Upper lobe of left lung (tissue), 6 donors: ENCODE results near the gene CPM. TPM values are rescaled to one million over a fixed set of nuclear protein-coding genes. Genes with fewer than 3 reads are reported as not detected.

Experiments used
- ATAC-seq, 2 donors: fragments of 200-7000 bp; cut with Tn5 transposase; one replicate each; pipeline ENCODE4 v1.9.1; 2022; ENCODE audit warnings: mild to moderate bottlenecking in 2 of 2, moderate library complexity in 2 of 2; ENCODE audit not compliant: low FRiP score in 2 of 2
- DNase-seq, 2 donors: peaks; one replicate each; pipeline ENCODE4 v3.0.0-alpha.2; 2019 to 2020
- H3K27ac ChIP-seq, 4 donors: fragments of 200-600 bp; sonication (generic); one replicate each; pipeline ENCODE4 v1.5.1; 2016 to 2019
- H3K27me3 ChIP-seq, 4 donors: fragments of 200-600 bp; sonication (generic); one replicate each; pipeline ENCODE4 v1.5.1; 2017 to 2019
- H3K36me3 ChIP-seq, 4 donors: fragments of 200-600 bp; sonication (generic); one replicate each; pipeline ENCODE4 v1.5.1; 2016 to 2019
- H3K4me1 ChIP-seq, 4 donors: fragments of 200-600 bp; sonication (generic); one replicate each; pipeline ENCODE4 v1.5.1; 2018 to 2019
- H3K4me3 ChIP-seq, 4 donors: fragments of 200-600 bp; sonication (generic); one replicate each; pipeline ENCODE4 v1.5.1; 2017 to 2019; ENCODE audit warnings: mild to moderate bottlenecking in 2 of 4, moderate library complexity in 1 of 4
- H3K9me3 ChIP-seq, 4 donors: fragments of 200-600 bp; sonication (generic); one replicate each; pipeline ENCODE4 v1.5.1; 2018 to 2019
- CTCF ChIP-seq, 6 experiments: fragments of 450-650 bp in 4 of 6; fragments of 200-600 bp in 2 of 6; sonication (generic) in 2 of 6; IDR thresholded peaks; one replicate each; pipeline ENCODE4 v1.5.1; 2016 to 2019; ENCODE audit warnings: antibody characterized with exemption in 6 of 6
- EP300 ChIP-seq, 4 donors: sonication (generic); formaldehyde crosslinking; IDR thresholded peaks; one replicate each; pipeline ENCODE4 v1.5.1; 2017; ENCODE audit warnings: antibody characterized with exemption in 4 of 4, control low read depth in 2 of 4
- POLR2A ChIP-seq, 4 donors: fragments of 450-650 bp; IDR thresholded peaks; one replicate each; pipeline ENCODE4 v1.5.1; 2016 to 2017; ENCODE audit warnings: antibody characterized with exemption in 4 of 4, mild to moderate bottlenecking in 2 of 4
- POLR2AphosphoS5 ChIP-seq, 2 donors: sonication (generic); formaldehyde crosslinking; IDR thresholded peaks; one replicate each; pipeline ENCODE4 v1.5.1; 2017; ENCODE audit warnings: antibody characterized with exemption in 2 of 2
- WGBS, 2 donors: methylation state at CpG; one replicate each; pipeline ENCODE4 v1.1.5; 2017 to 2018; 5-methylcytosine and 5-hydroxymethylcytosine counted together
- total RNA-seq, 6 donors: library from RNA; depleted of rRNA in 4 of 6; stranded (reverse); fragments of >200 nt in 4 of 6; gene quantifications; one replicate each; pipeline versions ENCODE4 v1.1.0 to v1.2.1, GENCODE V29; 2016 to 2021
- donor health status: DM: no; HTN: no; CAD: no; lungs with moderate emphysema.
- donor health status: DM: no; HTN: yes; CAD: no; lungs with severe emphysema.

The CPM gene
- total RNA-seq, 6 donors from 2014 or later = 143 to 393 (median 303) TPM

- H3K4me3 ChIP-seq = no peak overlapping the region
Observed at GRCh38 chr12:68971404-68971803, 38.4 kb upstream of the CPM start.

GRCh38 chr12:68970951-68971350 lies 38.0 kb upstream of the CPM start:
- H3K27me3 ChIP-seq = no peaks in the 10 kb centered on the region
- WGBS, 2 donors = 87 to 93% methylated on average over 1 of the region's 1 CpG
- H3K4me3 ChIP-seq = no peak overlapping the region
- H3K36me3 ChIP-seq = no peaks in the 10 kb centered on the region
- DNase-seq = peak in 1 of 2 donors; percentile 58
- TF ChIP-seq POLR2A (IDR thresholded peaks at IDR 0.05) = no peak
- peak in 1 of 2 donors; percentile 40 for TF ChIP-seq POLR2AphosphoS5 (IDR thresholded peaks at IDR 0.05)
- peak in 1 of 4 donors; percentile 58 for TF ChIP-seq EP300 (IDR thresholded peaks at IDR 0.05)
- TF ChIP-seq CTCF (IDR thresholded peaks at IDR 0.05) = no peak
- peaks cover 0 to 6% (median 3%) of the 10 kb centered on the region in 4 donors for H3K4me1 ChIP-seq
- no peaks in the 10 kb centered on the region for H3K9me3 ChIP-seq
- peak; percentile 16 to 73 for ATAC-seq
- H3K27ac ChIP-seq = peak overlapping the region; percentile 34 to 78 (median 62)

More at GRCh38 chr12:68971404-68971803, 38.4 kb upstream of the CPM start:
- DNase-seq (peak in 1 of 2 donors; percentile 48), ATAC-seq (peak; percentile 23 to 28)
- peak overlapping the region; percentile 34 to 78 (median 62) for H3K27ac ChIP-seq
- WGBS, 2 donors = 82 to 83% methylated on average over 8 of the region's 8 CpGs
- peaks cover 0 to 9% (median 4%) of the 10 kb centered on the region in 4 donors for H3K4me1 ChIP-seq
- no peaks in the 10 kb centered on the region for H3K9me3 ChIP-seq
- no peaks in the 10 kb centered on the region for H3K27me3 ChIP-seq
- H3K36me3 ChIP-seq = no peaks in the 10 kb centered on the region
- TF ChIP-seq EP300 (IDR thresholded peaks at IDR 0.05) (no peak), POLR2A (IDR thresholded peaks at IDR 0.05) (no peak), POLR2AphosphoS5 (IDR thresholded peaks at IDR 0.05) (no peak), CTCF (IDR thresholded peaks at IDR 0.05) (no peak)

- H3K9me3 ChIP-seq = no peaks in the 10 kb centered on the region
- no peaks in the 10 kb centered on the region for H3K36me3 ChIP-seq
- no peak for ATAC-seq
- no peak for TF ChIP-seq CTCF (IDR thresholded peaks at IDR 0.05)
- no peak for TF ChIP-seq EP300 (IDR thresholded peaks at IDR 0.05)
- no peak for TF ChIP-seq POLR2A (IDR thresholded peaks at IDR 0.05)
- no peak for TF ChIP-seq POLR2AphosphoS5 (IDR thresholded peaks at IDR 0.05)
- H3K27ac ChIP-seq = peak overlapping the region in 2 of 4 donors; percentile 68 to 78
- DNase-seq = no peak
- H3K4me1 ChIP-seq = peaks cover 0 to 6% (median 2%) of the 10 kb centered on the region in 4 donors
- H3K4me3 ChIP-seq = no peak overlapping the region
- no peaks in the 10 kb centered on the region for H3K27me3 ChIP-seq
Observed at GRCh38 chr12:68970306-68970705, 37.3 kb upstream of the CPM start.

GRCh38 chr12:68967046-68967445 lies 34.1 kb upstream of the CPM start:
- no peaks in the 10 kb centered on the region for H3K27me3 ChIP-seq
- H3K36me3 ChIP-seq = no peaks in the 10 kb centered on the region
- no peak overlapping the region for H3K4me3 ChIP-seq
- H3K4me1 ChIP-seq = peaks cover 0 to 21% (median 8%) of the 10 kb centered on the region in 4 donors
- TF ChIP-seq POLR2A (IDR thresholded peaks at IDR 0.05) = no peak
- TF ChIP-seq EP300 (IDR thresholded peaks at IDR 0.05) = no peak
- no peak for TF ChIP-seq CTCF (IDR thresholded peaks at IDR 0.05)
- H3K9me3 ChIP-seq = no peaks in the 10 kb centered on the region
- DNase-seq (no peak), ATAC-seq (no peak)
- 93 to 98% methylated on average over 3 of the region's 3 CpGs for WGBS, 2 donors
- H3K27ac ChIP-seq = peak overlapping the region in 1 of 4 donors; percentile 32
